Measurements from ENCODE around the gene PNKD. TPM values are rescaled to one million over a fixed set of nuclear protein-coding genes. Genes with fewer than 3 reads are reported as not detected.

PNKD gene
- total RNA-seq, 1 donor from 2014 or later, result 20.0 TPM

DNA sequence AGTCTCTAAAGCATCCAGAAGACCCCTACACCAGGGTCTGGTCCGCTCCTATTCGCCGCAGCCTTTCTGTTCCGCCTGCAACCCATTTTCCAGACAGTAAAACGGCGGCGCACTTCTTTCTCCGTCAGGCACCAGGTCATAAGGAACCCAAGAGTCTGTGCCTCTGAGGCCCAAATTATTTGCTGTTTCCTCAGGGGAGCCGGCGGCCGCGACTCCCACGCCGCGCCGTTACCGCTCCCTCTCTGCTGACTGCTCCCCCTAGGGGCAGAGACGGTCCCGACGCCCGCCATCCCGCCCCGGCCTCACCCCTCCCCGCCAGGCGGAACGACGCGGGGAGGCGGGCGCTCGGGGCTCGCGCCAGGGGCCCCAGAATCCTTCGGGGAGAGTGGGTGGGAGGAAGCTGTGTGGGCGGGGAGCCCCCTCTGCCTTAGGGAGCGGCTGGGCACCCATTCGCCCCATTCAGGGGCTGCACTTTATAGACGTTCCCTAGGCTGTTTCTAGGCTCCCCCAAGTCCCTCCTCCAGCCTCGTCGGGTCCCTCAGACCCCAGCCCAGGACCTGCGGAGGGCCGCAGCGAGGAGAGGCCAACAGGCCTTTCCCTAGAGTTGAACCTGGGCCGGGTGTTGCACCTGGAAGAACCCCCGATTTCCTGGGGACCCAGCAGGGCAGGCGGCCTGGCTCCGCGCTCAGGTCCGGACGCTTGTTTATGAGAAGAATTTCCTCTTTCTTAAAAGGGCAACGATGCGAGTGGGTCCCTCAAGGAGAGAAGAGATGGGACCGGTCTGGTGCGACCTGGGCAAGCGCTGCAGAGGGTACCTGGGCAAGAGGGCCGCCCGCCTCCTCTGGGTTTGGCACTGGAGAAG, 125.7 kb downstream of the PNKD start:
- DNase-seq (ENCODE audit: low read depth in 2 of 2), result peak; percentile 97

Other genes with a start within 250 kb of the PNKD start
- gene RUFY4, start 201.3 kb upstream of the PNKD start, total RNA-seq, result not detected in 2 replicates
- not detected in 2 replicates for gene CXCR2, start 144.5 kb upstream of the PNKD start, total RNA-seq
- gene CXCR1, start 103.6 kb upstream of the PNKD start, total RNA-seq, result not detected in 2 replicates
- gene ARPC2, start 53.3 kb upstream of the PNKD start, total RNA-seq, result 213 and 281 TPM in 2 replicates
- under 0.01 TPM in 1 of 2 replicates, not detected in the other for gene GPBAR1, start 9.5 kb upstream of the PNKD start, total RNA-seq
- gene AAMP, start 382 bp upstream of the PNKD start, total RNA-seq, result 111 and 116 TPM in 2 replicates
- gene TMBIM1, start 22.0 kb downstream of the PNKD start, total RNA-seq, result 109 and 180 TPM in 2 replicates
- gene CATIP, start 86.3 kb downstream of the PNKD start, total RNA-seq, result not detected in 2 replicates
- gene SLC11A1, start 111.8 kb downstream of the PNKD start, total RNA-seq, result under 0.01 and 0.20 TPM in 2 replicates
- 41.2 and 78.4 TPM in 2 replicates for gene CTDSP1, start 129.3 kb downstream of the PNKD start, total RNA-seq
- not detected in 2 replicates for gene VIL1, start 148.6 kb downstream of the PNKD start, total RNA-seq